AG04449 (cell line): ENCODE measurements around the gene NKX3-2.

Experiments
- CTCF ChIA-PET: fragments of 350-600 bp; formaldehyde crosslinking; extraction: SDS; loops from one replicate; lab custom pipeline; 2021; ENCODE audit warnings: antibody characterized with exemption; lab: Yijun Ruan, JAX
- POLR2A ChIA-PET: fragments of 400-600, 350-600 bp; formaldehyde crosslinking; extraction: SDS; loops from one replicate; lab custom pipeline; 2020; ENCODE audit warnings: antibody characterized with exemption, inconsistent platforms; lab: Yijun Ruan, JAX
- DNase-seq: peaks from one replicate; pipeline ENCODE4 v3.0.0-alpha.2; 2010; ENCODE audit warnings: low read depth, low spot score
- H3K4me3 ChIP-seq: 2 replicates; pipeline ENCODE4 v1.5.1; 2011; ENCODE audit warnings: low read depth, mild to moderate bottlenecking, control low read depth, low read length
- CTCF ChIP-seq: IDR thresholded peaks from one replicate; pipeline ENCODE4 v1.5.1; 2011; ENCODE audit warnings: mild to moderate bottlenecking, moderate library complexity, low read length, control low read depth, inconsistent platforms; ENCODE audit not compliant: insufficient read depth; ENCODE audit errors: missing control alignments

NKX3-2 gene

GRCh38 chr4:13558881-13559280 lies 14.6 kb upstream of the NKX3-2 start:
- no peak overlapping the region for H3K4me3 ChIP-seq
- ChIA-PET CTCF (interaction anchor here (1.0 to 1.8 kb wide), 2 partner anchors 10 to 706 kb away, joined by 3 to 9 read pairs; no protein-coding TSS in a partner anchor), POLR2A (no interaction called here)
- TF ChIP-seq CTCF = no peak
- DNase-seq = no peak

- no peak overlapping the region for H3K4me3 ChIP-seq
- no peak for DNase-seq
- ChIA-PET CTCF (no interaction called here), POLR2A (no interaction called here)
- TF ChIP-seq CTCF = no peak
These were observed 11.0 kb upstream of the NKX3-2 start for GRCh38 chr4:13555325-13555724.

GRCh38 chr4:13553081-13553480 lies 8.8 kb upstream of the NKX3-2 start:
- ChIA-PET CTCF (interaction anchor here (1.5 to 7.6 kb wide), 4 partner anchors 9 to 824 kb away, joined by 3 to 68 read pairs (median 11); no protein-coding TSS in a partner anchor), POLR2A (no interaction called here)
- no peak for DNase-seq
- H3K4me3 ChIP-seq = no peak overlapping the region
- no peak for TF ChIP-seq CTCF

GRCh38 chr4:13548984-13549546 lies 4.8 kb upstream of the NKX3-2 start:
- TF ChIP-seq CTCF = peak; percentile 79
- DNase-seq = peak; percentile 9
- ChIA-PET POLR2A (no interaction called here), CTCF (interaction anchor here (0.6 to 7.6 kb wide), 10 partner anchors 9 to 822 kb away, joined by 3 to 68 read pairs (median 4); no protein-coding TSS in a partner anchor)
- H3K4me3 ChIP-seq = peak overlapping the region; percentile 59

- no peak overlapping the region for H3K4me3 ChIP-seq
- DNase-seq = no peak
- ChIA-PET CTCF (interaction anchor here (0.6 to 7.6 kb wide), 15 partner anchors 10 to 821 kb away, joined by 3 to 68 read pairs (median 4); no protein-coding TSS in a partner anchor), POLR2A (no interaction called here)
- no peak for TF ChIP-seq CTCF
These were observed 4.0 kb upstream of the NKX3-2 start for GRCh38 chr4:13548059-13548983.
